Caco-2 (cell line): ENCODE measurements around the gene NFKB2. TPM values are rescaled to one million over a fixed set of nuclear protein-coding genes. Genes with fewer than 3 reads are reported as not detected.

Experiments used
- BruUV-seq: library from RNA; stranded (reverse); fragments of 400-500 nt; replicated peaks from 2 replicates; lab custom pipeline; 2021; lab: Mats Ljungman, UMichigan
- CTCF ChIA-PET: fragments of 300-600 bp; sonication (Branson Sonifier 250); formaldehyde crosslinking; loops from one replicate; lab custom pipeline; 2022; ENCODE audit warnings: antibody characterized with exemption; lab: Charles Lee
- POLR2A ChIA-PET: fragments of 300-600 bp; sonication (Branson Sonifier 250); formaldehyde crosslinking; loops from one replicate; lab custom pipeline; 2022; ENCODE audit warnings: antibody characterized with exemption; lab: Charles Lee
- DNase-seq, 2 experiments: peaks; one replicate each; pipeline versions ENCODE4 v3.0.0 to v3.0.0-alpha.2; 2020 to 2022
- H3K27me3 ChIP-seq: replicated peaks from 2 replicates; pipeline ENCODE4 v1.6.0; 2011; ENCODE audit warnings: low read length; ENCODE audit not compliant: control insufficient read depth, insufficient read depth
- H3K36me3 ChIP-seq: 2 replicates; pipeline ENCODE4 v1.5.1; 2011; ENCODE audit warnings: low read length; ENCODE audit not compliant: control insufficient read depth, insufficient read depth
- H3K4me1 ChIP-seq: fragments of 250-450 bp; sonication (Bioruptor Pico); 2 replicates; pipeline ENCODE4 v1.5.1; 2020; ENCODE audit warnings: mild to moderate bottlenecking
- H3K4me3 ChIP-seq: 2 replicates; pipeline ENCODE4 v1.5.1; 2011; ENCODE audit warnings: low read depth, mild to moderate bottlenecking, control low read depth, low read length
- H3K9me3 ChIP-seq: fragments of 250-450 bp; sonication (Bioruptor Pico); 2 replicates; pipeline ENCODE4 v1.5.1; 2020; ENCODE audit warnings: mild to moderate bottlenecking, moderate library complexity
- H3K27ac Mint-ChIP-seq: one replicate; pipeline ENCODE4 v1.8.0; 2022; ENCODE audit warnings: mixed read lengths; ENCODE audit not compliant: unreplicated experiment
- H3K27me3 Mint-ChIP-seq: one replicate; pipeline ENCODE4 v1.8.0; 2022; ENCODE audit warnings: mixed read lengths; ENCODE audit not compliant: insufficient read depth, unreplicated experiment
- H3K36me3 Mint-ChIP-seq: one replicate; pipeline ENCODE4 v1.8.0; 2022; ENCODE audit warnings: mild to moderate bottlenecking, mixed read lengths; ENCODE audit not compliant: insufficient read depth, unreplicated experiment
- H3K4me1 Mint-ChIP-seq: one replicate; pipeline ENCODE4 v1.8.0; 2022; ENCODE audit warnings: low read depth, mixed read lengths; ENCODE audit not compliant: unreplicated experiment
- H3K4me3 Mint-ChIP-seq: one replicate; pipeline ENCODE4 v1.8.0; 2022; ENCODE audit warnings: mild to moderate bottlenecking, moderate library complexity, mixed read lengths; ENCODE audit not compliant: unreplicated experiment
- H3K9me3 Mint-ChIP-seq: one replicate; pipeline ENCODE4 v1.8.0; 2022; ENCODE audit warnings: mixed read lengths; ENCODE audit not compliant: unreplicated experiment
- CTCF ChIP-seq, 2 experiments: fragments of 200-600 bp in 1 of 2; IDR thresholded peaks; 1 replicate in 1 of 2; 2 replicates in 1 of 2; pipeline versions ENCODE4 v1.5.1 to v1.8.0; 2011 to 2022; ENCODE audit warnings: antibody characterized with exemption in 1 of 2, control low read depth in 1 of 2, inconsistent platforms in 1 of 2, low read depth in 1 of 2, low read length in 1 of 2, mild to moderate bottlenecking in 1 of 2, moderate library complexity in 1 of 2; ENCODE audit not compliant: insufficient read depth in 1 of 2, severe bottlenecking in 1 of 2, unreplicated experiment in 1 of 2
- intact Hi-C: fragments of 100-400 bp; cut with micrococcal nuclease; formaldehyde crosslinking; loops from one replicate; pipeline ENCODE4 v1.10.0; 2022; ENCODE audit not compliant: unreplicated experiment
- total RNA-seq: library from RNA; stranded (reverse); gene quantifications from 2 replicates; pipeline ENCODE4 v1.2.3, GENCODE V29; 2022

Gene NFKB2
- total RNA-seq, 1 experiment from 2014 or later, result 36.5 TPM

- Histone ChIP-seq H3K36me3 (no peaks in the 10 kb centered on the region), H3K4me1 (peaks cover 26% of the 10 kb centered on the region), H3K4me3 (no peak overlapping the region), H3K27me3 (no peaks in the 10 kb centered on the region), H3K9me3 (no peaks in the 10 kb centered on the region)
- Mint-ChIP-seq H3K4me3 (no peak overlapping the region), H3K36me3 (peaks cover 29% of the 10 kb centered on the region), H3K27me3 (no peaks in the 10 kb centered on the region), H3K27ac (peak overlapping the region; percentile 80), H3K4me1 (peaks cover 24% of the 10 kb centered on the region), H3K9me3 (no peaks in the 10 kb centered on the region)
- POLR2A ChIA-PET, result interaction anchor here (0.8 kb wide), 1 partner anchor 22 kb away, joined by 7 read pairs; no protein-coding TSS in a partner anchor
- TF ChIP-seq CTCF (IDR thresholded peaks at IDR 0.05; ENCODE audit: insufficient read depth in 1 of 2, low read depth in 1 of 2, low read length in 1 of 2, severe bottlenecking in 1 of 2, unreplicated experiment in 1 of 2), result no peak
- no TSS peak for BruUV-seq
- intact Hi-C loops, result loop anchor here (2.0 kb wide), 1 partner anchor 234 kb away; no protein-coding TSS in a partner anchor
- CTCF ChIA-PET, result interaction anchor here (0.6 to 2.2 kb wide), 3 partner anchors 161 to 233 kb away, joined by 4 to 8 read pairs (median 5); partner anchors contain the start of genes ELOVL3 and PITX3
- DNase-seq, result no peak
Measured at GRCh38 chr10:102402512-102402896, 7.0 kb downstream of the NFKB2 start.

GRCh38 chr10:102403115-102403514 is 7.6 kb downstream of the NFKB2 start:
- no peaks in the 10 kb centered on the region for H3K36me3 ChIP-seq
- Mint-ChIP-seq H3K27ac (no peak overlapping the region), H3K4me3 (no peak overlapping the region), H3K27me3 (peaks cover under 1% of the 10 kb centered on the region), H3K9me3 (no peaks in the 10 kb centered on the region), H3K4me1 (peaks cover 24% of the 10 kb centered on the region), H3K36me3 (peaks cover 27% of the 10 kb centered on the region)
- no peak for DNase-seq
- H3K27me3 ChIP-seq, result no peaks in the 10 kb centered on the region
- peaks cover 26% of the 10 kb centered on the region for H3K4me1 ChIP-seq
- H3K9me3 ChIP-seq, result no peaks in the 10 kb centered on the region
- intact Hi-C loops, result loop anchor here (2.0 kb wide), 1 partner anchor 234 kb away; no protein-coding TSS in a partner anchor
- no peak for TF ChIP-seq CTCF (IDR thresholded peaks at IDR 0.05; ENCODE audit: insufficient read depth in 1 of 2, low read depth in 1 of 2, low read length in 1 of 2, severe bottlenecking in 1 of 2, unreplicated experiment in 1 of 2)
- no peak overlapping the region for H3K4me3 ChIP-seq
- POLR2A ChIA-PET, result interaction anchor here (0.6 kb wide), 1 partner anchor 50 kb away, joined by 3 read pairs; no protein-coding TSS in a partner anchor
- CTCF ChIA-PET, result interaction anchor here (0.6 to 2.2 kb wide), 12 partner anchors 8 to 251 kb away, joined by 3 to 20 read pairs (median 4); partner anchors contain the start of genes ACTR1A, ELOVL3, FBXL15 and GBF1
- no TSS peak for BruUV-seq

- H3K4me3 Mint-ChIP-seq, result no peak overlapping the region
- Histone ChIP-seq H3K4me1 (peaks cover 26% of the 10 kb centered on the region), H3K27me3 (no peaks in the 10 kb centered on the region), H3K36me3 (no peaks in the 10 kb centered on the region), H3K9me3 (no peaks in the 10 kb centered on the region), H3K4me3 (no peak overlapping the region)
- CTCF ChIA-PET, result interaction anchor here (0.5 to 2.2 kb wide), 8 partner anchors 10 to 243 kb away, joined by 3 to 20 read pairs (median 6); partner anchors contain the start of genes ELOVL3 and NFKB2
- no peak for TF ChIP-seq CTCF (IDR thresholded peaks at IDR 0.05; ENCODE audit: insufficient read depth in 1 of 2, low read depth in 1 of 2, low read length in 1 of 2, severe bottlenecking in 1 of 2, unreplicated experiment in 1 of 2)
- no peaks in the 10 kb centered on the region for H3K9me3 Mint-ChIP-seq
- H3K36me3 Mint-ChIP-seq, result peaks cover 17% of the 10 kb centered on the region
- peaks cover 6% of the 10 kb centered on the region for H3K27me3 Mint-ChIP-seq
- H3K4me1 Mint-ChIP-seq, result peaks cover 24% of the 10 kb centered on the region
- POLR2A ChIA-PET, result interaction anchor here (0.5 kb wide), 1 partner anchor 9 kb away, joined by 3 read pairs; the partner anchor contains the start of gene NFKB2
- BruUV-seq, result no TSS peak
- intact Hi-C loops, result no loop called here
- H3K27ac Mint-ChIP-seq, result no peak overlapping the region
- DNase-seq, result no peak
Measured at GRCh38 chr10:102404361-102405107, 9.0 kb downstream of the NFKB2 start.
